K562 (cell line): ENCODE results near the gene GFI1B. TPM values are rescaled to one million over a fixed set of nuclear protein-coding genes. Genes with fewer than 3 reads are reported as not detected.

Experiments
- ARID2 ChIP-seq: fragments of 450-650 bp; IDR thresholded peaks from 2 replicates; pipeline ENCODE4 v1.6.1; 2017; ENCODE audit warnings: antibody characterized with exemption, mild to moderate bottlenecking
- BHLHE40 ChIP-seq: IDR thresholded peaks from 2 replicates; pipeline ENCODE4 v1.6.1; 2011; ENCODE audit warnings: low read length, improper control_type of control experiment
- BMI1 ChIP-seq: fragments of 150-350 bp; IDR thresholded peaks from 2 replicates; pipeline ENCODE4 v1.6.1; 2014; ENCODE audit warnings: low read length
- BRD4 ChIP-seq: fragments of 200-600 bp; sonication (generic); IDR thresholded peaks from 2 replicates; pipeline ENCODE4 v1.6.1; 2017; ENCODE audit warnings: inconsistent platforms
- CBFB ChIP-seq: sonication (generic); formaldehyde crosslinking; IDR thresholded peaks from 2 replicates; pipeline ENCODE4 v1.4.0; 2020; ENCODE audit warnings: mild to moderate bottlenecking, missing genetic modification reagents
- CBX1 ChIP-seq: sonication (generic); IDR thresholded peaks from 2 replicates; pipeline ENCODE4 v1.6.1; 2016; ENCODE audit warnings: antibody characterized with exemption, low read depth, mild to moderate bottlenecking
- CHD1 ChIP-seq: fragments of 200-600 bp; sonication (generic); IDR thresholded peaks from one replicate; pipeline ENCODE4 v1.6.1; 2012; ENCODE audit warnings: mild to moderate bottlenecking, moderate library complexity, low read length, inconsistent platforms
- DIDO1 ChIP-seq: fragments of 450-650 bp; IDR thresholded peaks from 2 replicates; pipeline ENCODE4 v1.6.1; 2016; ENCODE audit warnings: low read depth, missing biosample characterization, missing genetic modification characterization
- DLX4 ChIP-seq: fragments of 250-450 bp; sonication (Bioruptor Pico); IDR thresholded peaks from 2 replicates; pipeline ENCODE4 v1.6.1; 2021; ENCODE audit warnings: mild to moderate bottlenecking
- E4F1 ChIP-seq: fragments of 250-450 bp; sonication (Bioruptor Pico); IDR thresholded peaks from 2 replicates; pipeline ENCODE4 v1.5.0; 2021; ENCODE audit warnings: mild to moderate bottlenecking, borderline replicate concordance
- HLTF ChIP-seq: fragments of 450-650 bp; IDR thresholded peaks from 2 replicates; pipeline ENCODE4 v1.6.1; 2016
- IFI16 ChIP-seq: fragments of 250-450 bp; sonication (Bioruptor Pico); IDR thresholded peaks from 2 replicates; pipeline ENCODE4 v2.1.2; 2022; ENCODE audit warnings: mild to moderate bottlenecking, inconsistent platforms
- KLF13 ChIP-seq: fragments of 450-650 bp; IDR thresholded peaks from 2 replicates; pipeline ENCODE4 v1.6.1; 2016; ENCODE audit warnings: missing genetic modification characterization, low read depth, mild to moderate bottlenecking, missing compliant biosample characterization, moderate library complexity, borderline replicate concordance
- MTA1 ChIP-seq: fragments of 450-650 bp; IDR thresholded peaks from 2 replicates; pipeline ENCODE4 v1.6.1; 2017; ENCODE audit warnings: borderline replicate concordance
- MYC ChIP-seq, 2 experiments: fragments of 250-450 bp in 1 of 2; sonication (Bioruptor Pico) in 1 of 2; IDR thresholded peaks; 2 replicates each; pipeline versions ENCODE4 v1.5.1 to v1.6.1; 2012 to 2021; ENCODE audit warnings: low read depth in 2 of 2, borderline replicate concordance in 1 of 2, improper control_type of control experiment in 1 of 2, low read length in 1 of 2, mild to moderate bottlenecking in 1 of 2, moderate library complexity in 1 of 2
- NCOA1 ChIP-seq: fragments of 450-650 bp; IDR thresholded peaks from 2 replicates; pipeline ENCODE4 v1.6.1; 2016; ENCODE audit warnings: low read depth
- NRF1 ChIP-seq, 2 experiments: fragments of 450-650 bp; IDR thresholded peaks in 1 of 2; conservative IDR thresholded peaks in 1 of 2; 2 replicates each; pipeline ENCODE4 v1.6.1; 2014; ENCODE audit warnings: mild to moderate bottlenecking in 2 of 2
- OTX1 ChIP-seq: fragments of 450-650 bp; formaldehyde crosslinking; IDR thresholded peaks from 2 replicates; pipeline ENCODE4 v1.4.0; 2022; ENCODE audit warnings: mild to moderate bottlenecking
- PCBP1 ChIP-seq: fragments of 200-400 bp; formaldehyde crosslinking; IDR thresholded peaks from 2 replicates; pipeline ENCODE4 v1.6.1; 2018; ENCODE audit warnings: mild to moderate bottlenecking, low read depth, low read length; ENCODE audit not compliant: poor library complexity, severe bottlenecking
- SAFB2 ChIP-seq: fragments of 200-400 bp; formaldehyde crosslinking; IDR thresholded peaks from 2 replicates; pipeline ENCODE4 v1.6.1; 2018; ENCODE audit warnings: borderline replicate concordance, low read length, low read depth, moderate library complexity; ENCODE audit not compliant: severe bottlenecking
- SMC3 ChIP-seq: conservative IDR thresholded peaks from 2 replicates; pipeline ENCODE4 v1.6.1; 2011; ENCODE audit warnings: low read depth, low read length, improper control_type of control experiment; ENCODE audit not compliant: insufficient read depth
- SNRNP70 ChIP-seq: fragments of 200-400 bp; formaldehyde crosslinking; optimal IDR thresholded peaks from 2 replicates; pipeline ENCODE3; 2017; ENCODE audit warnings: low read depth, low read length
- ZBTB2 ChIP-seq: fragments of 450-650 bp; IDR thresholded peaks from 2 replicates; pipeline ENCODE4 v1.6.1; 2016; ENCODE audit warnings: antibody characterized with exemption
- ZKSCAN3 ChIP-seq: fragments of 250-450 bp; sonication (Bioruptor Pico); IDR thresholded peaks from 2 replicates; pipeline ENCODE4 v1.4.0; 2020
- ZNF217 ChIP-seq: sonication (generic); formaldehyde crosslinking; IDR thresholded peaks from 2 replicates; pipeline ENCODE4 v1.8.0; 2022; ENCODE audit warnings: mild to moderate bottlenecking, missing genetic modification reagents
- ZNF224 ChIP-seq: sonication (generic); formaldehyde crosslinking; IDR thresholded peaks from 2 replicates; pipeline ENCODE4 v1.8.0; 2022; ENCODE audit warnings: mild to moderate bottlenecking, missing genetic modification reagents
- ZNF408 ChIP-seq: fragments of 250-450 bp; sonication (Bioruptor Pico); IDR thresholded peaks from 2 replicates; pipeline ENCODE4 v1.4.0; 2020; ENCODE audit warnings: low read depth, mild to moderate bottlenecking, moderate library complexity
- ZNF707 ChIP-seq: fragments of 250-450 bp; sonication (Bioruptor Pico); conservative IDR thresholded peaks from 2 replicates; pipeline ENCODE4 v1.8.0; 2022; ENCODE audit warnings: inconsistent platforms, mild to moderate bottlenecking, moderate library complexity
- ZNF75A ChIP-seq: fragments of 450-650 bp; formaldehyde crosslinking; IDR thresholded peaks from 2 replicates; pipeline ENCODE4 v1.4.0; 2020; ENCODE audit warnings: mild to moderate bottlenecking
- ZSCAN29 ChIP-seq: fragments of 450-650 bp; IDR thresholded peaks from 2 replicates; pipeline ENCODE4 v1.6.1; 2017
- polyA plus RNA-seq, 8 experiments: library from polyadenylated mRNA; depleted of rRNA in 4 of 8; stranded (reverse) in 5 of 8; unstranded in 3 of 8; fragments of >200 nt; fragmentation: Nextera tagmentation in 2 of 8; fragmentation: Illumina TruSeq in 1 of 8; extraction: Ambion mirVana in 2 of 8; extraction: Trizol in 1 of 8; gene quantifications; 2 replicates each; pipeline versions ENCODE4 v1.2.1 to v1.2.3, GENCODE V29; 2011 to 2014; ENCODE audit warnings: inconsistent platforms in 1 of 8, missing spikeins in 1 of 8
- total RNA-seq, 7 experiments: library from RNA; depleted of rRNA in 6 of 7; stranded (reverse); fragments of >200 nt in 6 of 7; fragmentation: Illumina TruSeq in 2 of 7; extraction: Trizol in 2 of 7; gene quantifications; 2 replicates each; pipeline versions ENCODE4 v1.2.1 to v1.2.3, GENCODE V29; 2011 to 2021; ENCODE audit warnings: low replicate concordance in 1 of 7

Gene GFI1B
- total and polyA plus RNA-seq, 9 of the 15 experiments (the other 6 are each of a cell fraction or from before 2014, with no cell fraction given) = 8.0 to 75.7 (median 34.5) TPM

- TF ChIP-seq DIDO1 (no peak), SNRNP70 (no peak), ZKSCAN3 (CRISPR knock-in tag) (no peak), ZSCAN29 (no peak), SAFB2 (no peak), MTA1 (peak; percentile 73; the same call in 1 of the 2 replicates), DLX4 (no peak), OTX1 (CRISPR knock-in tag) (peak; percentile 82; the same call in 1 of the 2 replicates), ZNF75A (CRISPR knock-in tag) (no peak), E4F1 (CRISPR knock-in tag) (no peak), CHD1 (no peak), ZNF224 (CRISPR knock-in tag) (no peak), KLF13 (no peak), SMC3 (no peak), BHLHE40 (no peak), BMI1 (no peak), IFI16 (no peak), ZBTB2 (peak; percentile 31; the same call in 1 of the 2 replicates), CBX1 (no peak), MYC (IDR thresholded peaks at IDR 0.05; ENCODE audit: low read depth, low read length) (no peak), MYC (CRISPR knock-in tag; IDR thresholded peaks at IDR 0.05; ENCODE audit: borderline replicate concordance, low read depth) (no peak), NCOA1 (peak; percentile 46; the same call in 1 of the 2 replicates), PCBP1 (no peak), ZNF408 (CRISPR knock-in tag) (no peak), ARID2 (peak; percentile 20; the same call in 1 of the 2 replicates), BRD4 (no peak), HLTF (peak; percentile 93), CBFB (CRISPR knock-in tag) (no peak), ZNF217 (CRISPR knock-in tag) (no peak), ZNF707 (CRISPR knock-in tag) (no peak), NRF1 (conservative IDR thresholded peaks at IDR 0.05 in 1 of 2, IDR thresholded peaks at IDR 0.05 in 1 of 2) (no peak)
These were observed 413 bp upstream of the GFI1B start (continued) for GRCh38 chr9:132978112-132978450.
